ENCODE measurements around the gene MTCL1.

MTCL1 gene

GRCh38 chr18:8828300-8828699 lies 122.9 kb downstream of the MTCL1 start:
- no peak for TF ChIP-seq EP300 (IDR thresholded peaks at IDR 0.05; ENCODE audit: borderline replicate concordance)
- TF ChIP-seq TAF1 (IDR thresholded peaks at IDR 0.05; ENCODE audit: low read depth), result no peak
- no peak for TF ChIP-seq MAX (IDR thresholded peaks at IDR 0.05)
- TF ChIP-seq EGR1 (IDR thresholded peaks at IDR 0.05), result no peak
- TF ChIP-seq CEBPB (IDR thresholded peaks at IDR 0.05), result no peak
- TF ChIP-seq YY1 (IDR thresholded peaks at IDR 0.05; ENCODE audit: low read depth), result no peak
- no peak for TF ChIP-seq FOXM1 (IDR thresholded peaks at IDR 0.05; ENCODE audit: borderline replicate concordance, low read depth)
- no peak for TF ChIP-seq CREB1 (IDR thresholded peaks at IDR 0.05; ENCODE audit: low read depth)
- TF ChIP-seq ZBTB7A (IDR thresholded peaks at IDR 0.05; ENCODE audit: low read depth), result no peak
- TF ChIP-seq TCF12 (IDR thresholded peaks at IDR 0.05; ENCODE audit: low read depth), result no peak
- no peak for TF ChIP-seq NFIC (IDR thresholded peaks at IDR 0.05)
- TF ChIP-seq USF1 (IDR thresholded peaks at IDR 0.05), result no peak
- TF ChIP-seq RAD21 (IDR thresholded peaks at IDR 0.05; ENCODE audit: low read depth), result no peak
- no peak for TF ChIP-seq TEAD4 (IDR thresholded peaks at IDR 0.05)
- no peak for TF ChIP-seq REST (IDR thresholded peaks at IDR 0.05; ENCODE audit: low read depth)

GRCh38 chr18:8828798-8829197 lies 123.4 kb downstream of the MTCL1 start:
- TF ChIP-seq FOXM1 (IDR thresholded peaks at IDR 0.05; ENCODE audit: borderline replicate concordance, low read depth) (no peak), EP300 (IDR thresholded peaks at IDR 0.05; ENCODE audit: borderline replicate concordance) (no peak), RAD21 (IDR thresholded peaks at IDR 0.05; ENCODE audit: low read depth) (no peak), CREB1 (IDR thresholded peaks at IDR 0.05; ENCODE audit: low read depth) (no peak), MAX (IDR thresholded peaks at IDR 0.05) (no peak), YY1 (IDR thresholded peaks at IDR 0.05; ENCODE audit: low read depth) (no peak), TCF12 (IDR thresholded peaks at IDR 0.05; ENCODE audit: low read depth) (no peak), CEBPB (IDR thresholded peaks at IDR 0.05) (no peak), TAF1 (IDR thresholded peaks at IDR 0.05; ENCODE audit: low read depth) (no peak)

- TF ChIP-seq YY1 (IDR thresholded peaks at IDR 0.05; ENCODE audit: low read depth) (no peak), EP300 (IDR thresholded peaks at IDR 0.05; ENCODE audit: borderline replicate concordance) (no peak), CREB1 (IDR thresholded peaks at IDR 0.05; ENCODE audit: low read depth) (no peak), ZBTB7A (IDR thresholded peaks at IDR 0.05; ENCODE audit: low read depth) (no peak), CEBPB (IDR thresholded peaks at IDR 0.05) (no peak)
Measured at GRCh38 chr18:8830067-8831060, 125.0 kb downstream of the MTCL1 start.

GRCh38 chr18:8831112-8831511 lies 125.8 kb downstream of the MTCL1 start:
- TF ChIP-seq NFIC (IDR thresholded peaks at IDR 0.05) (no peak), CEBPB (IDR thresholded peaks at IDR 0.05) (no peak), ZBTB7A (IDR thresholded peaks at IDR 0.05; ENCODE audit: low read depth) (no peak)

GRCh38 chr18:8831531-8831930 lies 126.2 kb downstream of the MTCL1 start:
- no peak for TF ChIP-seq TAF1 (IDR thresholded peaks at IDR 0.05; ENCODE audit: low read depth)
- no peak for TF ChIP-seq REST (IDR thresholded peaks at IDR 0.05; ENCODE audit: low read depth)

- TF ChIP-seq TCF12 (IDR thresholded peaks at IDR 0.05; ENCODE audit: low read depth) (no peak), EP300 (IDR thresholded peaks at IDR 0.05; ENCODE audit: borderline replicate concordance) (no peak), TEAD4 (IDR thresholded peaks at IDR 0.05) (no peak)
Measured at GRCh38 chr18:8833480-8833879, 128.1 kb downstream of the MTCL1 start.

GRCh38 chr18:8834881-8835280 lies 129.5 kb downstream of the MTCL1 start:
- TF ChIP-seq TAF1 (IDR thresholded peaks at IDR 0.05; ENCODE audit: low read depth) (no peak), USF1 (IDR thresholded peaks at IDR 0.05) (no peak), EP300 (IDR thresholded peaks at IDR 0.05; ENCODE audit: borderline replicate concordance) (no peak), MAX (IDR thresholded peaks at IDR 0.05) (no peak), REST (IDR thresholded peaks at IDR 0.05; ENCODE audit: low read depth) (no peak), FOXM1 (IDR thresholded peaks at IDR 0.05; ENCODE audit: borderline replicate concordance, low read depth) (no peak), TEAD4 (IDR thresholded peaks at IDR 0.05) (no peak)

Measured in Ishikawa (cell line).